Inflammatory macrophage treated with lipopolysaccharide for 1 hour (primary cell): Measurements from ENCODE around the gene ETNK2.
"Not testable (repeated sequence)": the region's sequence is repeated elsewhere in the genome, so short reads cannot be mapped to it uniquely, and the experiment has no call there.

Experiments used
- DNase-seq, 2 donors: peaks; one replicate each; pipeline ENCODE4 v3.0.0-alpha.2; 2020 to 2022

ETNK2 gene

DNA sequence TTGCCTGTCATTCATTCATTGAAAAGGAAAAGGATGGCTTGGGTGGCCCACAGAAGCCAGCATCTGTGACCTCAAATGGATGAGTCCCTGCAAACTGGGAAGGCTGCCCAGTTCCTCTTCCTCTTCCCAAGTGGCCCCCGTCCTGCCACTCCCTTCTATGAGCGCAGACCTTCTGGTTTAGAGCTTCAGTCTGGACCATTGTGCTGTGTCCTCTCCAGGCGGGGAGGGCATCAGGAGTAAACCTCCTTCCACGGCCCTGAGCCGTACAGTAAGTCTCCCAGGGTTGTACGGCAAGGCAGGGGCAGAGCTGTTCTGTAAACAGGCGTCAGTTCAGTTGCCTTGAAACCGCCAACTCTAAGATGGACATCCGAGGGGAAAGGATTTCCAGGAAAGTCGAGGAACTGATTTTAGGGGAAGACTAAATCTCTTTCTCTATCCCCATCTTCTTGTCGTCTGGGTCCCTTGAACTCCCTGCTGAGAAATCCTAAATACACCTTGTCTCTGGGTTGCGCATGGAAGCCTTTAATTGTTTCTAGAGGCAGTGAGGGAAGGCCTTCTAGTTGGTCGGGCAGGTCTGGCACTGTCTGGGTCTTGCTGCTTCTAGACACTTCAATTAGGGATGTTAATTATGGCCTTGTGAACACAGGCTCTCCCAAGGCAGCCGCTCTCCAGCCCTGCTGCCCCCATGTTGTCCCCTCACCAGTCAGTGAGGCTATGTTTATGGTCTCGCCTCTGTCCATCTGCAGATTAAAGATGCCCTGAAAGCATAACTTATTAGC, 56.8 kb downstream of the ETNK2 start:
- no peak for DNase-seq

DNA sequence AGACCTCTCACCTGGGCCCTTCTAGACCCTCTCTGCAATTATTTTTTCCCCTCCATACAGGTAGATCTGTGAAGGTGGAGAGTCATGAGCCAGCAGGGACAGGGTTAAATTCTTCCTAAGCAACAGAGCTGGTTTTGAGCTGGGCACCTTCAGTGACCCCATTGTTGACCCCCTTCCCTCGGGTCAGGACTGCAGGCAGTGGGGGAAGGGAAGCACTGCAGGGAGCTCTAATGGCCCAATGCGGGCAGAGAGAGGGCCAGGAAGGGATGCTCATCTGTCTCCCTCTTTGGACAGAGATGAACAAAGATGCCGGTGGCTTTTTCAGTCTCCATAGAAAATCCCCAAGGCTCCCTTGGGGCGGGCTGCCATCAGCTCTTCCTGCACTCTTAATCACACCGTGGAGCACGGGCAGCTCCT, 57.5 kb downstream of the ETNK2 start:
- DNase-seq: no peak

DNA sequence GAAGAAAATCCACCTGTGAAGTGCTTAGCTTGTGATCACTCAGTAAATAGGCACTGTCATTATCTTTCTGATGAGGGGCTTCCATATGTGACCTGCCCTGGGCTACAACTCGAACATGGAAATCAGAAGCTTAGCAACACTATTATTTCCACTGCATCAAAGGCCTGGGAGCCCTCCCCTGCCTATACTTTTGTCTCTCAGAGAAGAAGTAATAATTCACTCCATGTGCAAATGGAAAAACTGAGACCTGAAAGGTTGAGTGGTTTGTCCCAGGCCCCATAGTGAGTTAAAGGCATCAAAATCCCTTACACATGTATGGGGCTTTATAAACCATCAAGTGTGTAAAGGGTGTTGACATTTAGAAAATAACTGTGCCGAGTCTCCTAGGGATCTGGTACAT, 58.1 kb downstream of the ETNK2 start:
- DNase-seq: no peak

DNA sequence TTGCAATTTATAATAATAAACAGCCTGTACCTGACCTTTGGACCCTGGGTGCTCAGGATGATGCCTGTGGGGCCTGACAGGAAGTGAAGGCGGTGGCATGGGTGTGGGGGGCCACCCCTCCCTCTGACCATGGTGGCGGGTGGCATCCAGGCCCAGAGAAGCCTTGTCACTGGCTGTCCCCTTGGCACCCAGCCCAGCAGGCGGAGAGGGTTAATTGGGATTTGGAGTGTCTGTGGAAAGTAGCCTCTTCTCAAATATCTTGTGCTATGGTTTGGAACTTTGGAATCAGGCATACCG, 58.5 kb downstream of the ETNK2 start:
- no peak for DNase-seq

DNA sequence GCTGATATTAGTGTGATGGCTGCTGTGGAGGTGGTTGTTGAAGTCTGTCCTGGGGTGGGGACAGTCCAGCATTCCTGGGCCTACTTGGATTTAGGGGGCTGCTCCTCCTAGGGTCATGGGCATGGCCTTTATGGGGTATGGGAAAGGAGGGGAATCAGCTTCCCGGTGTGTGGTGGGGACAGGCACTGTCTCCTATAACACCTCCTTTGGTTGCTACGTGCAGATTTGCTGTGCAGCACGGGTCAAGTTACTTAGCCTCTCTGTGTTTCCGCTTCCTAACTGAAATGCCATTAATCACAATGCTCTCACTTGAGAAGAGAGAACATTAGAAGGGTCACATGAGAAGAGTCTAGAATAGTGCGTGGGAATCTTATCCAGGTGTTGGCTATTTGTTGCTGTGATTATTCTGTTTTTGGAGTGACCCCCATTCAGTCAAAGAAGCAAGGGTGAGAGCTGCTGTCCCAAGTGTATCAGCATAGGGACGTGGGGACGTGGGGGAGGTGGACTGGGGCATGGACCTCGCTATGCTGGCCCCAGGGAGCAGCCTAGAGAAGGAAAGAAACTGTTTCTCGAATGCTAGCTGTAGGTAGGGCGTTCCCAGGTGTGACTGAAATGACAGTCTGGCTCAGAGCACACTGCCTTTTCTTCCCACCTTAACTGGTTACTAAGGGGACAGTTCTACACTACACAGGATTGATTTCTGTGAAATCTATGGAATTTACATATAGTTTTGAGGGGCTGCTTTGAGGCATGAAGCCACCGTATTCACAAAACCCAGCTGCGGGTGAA, 59.0 kb downstream of the ETNK2 start:
- no peak for DNase-seq

DNA sequence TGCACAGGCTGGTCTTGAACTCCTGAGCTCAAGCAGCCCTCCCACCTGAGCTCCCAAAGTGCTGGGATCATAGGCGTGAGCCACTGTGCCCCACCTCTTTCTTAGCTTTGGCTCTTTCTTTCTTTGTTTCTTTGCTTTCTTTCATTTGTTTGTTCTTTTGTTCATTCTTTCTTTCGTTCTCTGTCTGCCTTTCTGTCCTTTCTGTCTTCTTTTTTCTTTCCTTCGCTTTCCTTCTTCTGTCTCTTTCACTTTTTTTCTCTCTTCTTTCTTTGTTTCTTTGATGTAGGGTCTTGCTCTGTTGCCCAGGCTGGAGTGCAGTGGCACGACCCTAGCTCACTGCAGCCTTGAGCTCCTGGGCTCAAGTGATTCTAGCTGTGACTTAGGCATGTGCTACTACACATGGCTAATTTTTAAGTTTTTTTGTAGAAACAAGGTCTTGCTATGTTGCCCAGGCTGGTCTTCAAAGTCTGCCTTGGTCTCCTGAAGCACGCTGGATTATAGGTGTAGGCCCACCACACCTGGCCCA, 60.0 kb downstream of the ETNK2 start:
- no peak for DNase-seq

DNA sequence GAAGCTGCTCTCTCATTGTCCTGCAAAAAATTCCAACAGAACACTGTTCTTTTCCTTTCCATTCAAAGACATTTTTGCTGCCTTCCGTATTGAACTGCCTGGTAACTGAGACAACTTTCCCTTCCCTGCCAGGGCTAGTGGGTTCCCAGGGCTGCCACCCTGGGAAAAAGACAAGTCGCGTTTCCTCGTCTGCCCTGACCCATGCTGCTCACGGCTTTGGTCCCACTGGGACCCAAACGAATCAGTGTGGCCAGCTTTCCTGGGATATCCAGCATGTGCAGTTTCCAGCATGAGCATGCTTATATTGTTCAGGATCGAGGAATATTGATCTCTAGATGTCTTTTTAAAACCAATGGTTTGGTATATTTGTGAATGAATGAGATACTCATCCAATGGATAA, 60.8 kb downstream of the ETNK2 start:
- no peak for DNase-seq

DNA sequence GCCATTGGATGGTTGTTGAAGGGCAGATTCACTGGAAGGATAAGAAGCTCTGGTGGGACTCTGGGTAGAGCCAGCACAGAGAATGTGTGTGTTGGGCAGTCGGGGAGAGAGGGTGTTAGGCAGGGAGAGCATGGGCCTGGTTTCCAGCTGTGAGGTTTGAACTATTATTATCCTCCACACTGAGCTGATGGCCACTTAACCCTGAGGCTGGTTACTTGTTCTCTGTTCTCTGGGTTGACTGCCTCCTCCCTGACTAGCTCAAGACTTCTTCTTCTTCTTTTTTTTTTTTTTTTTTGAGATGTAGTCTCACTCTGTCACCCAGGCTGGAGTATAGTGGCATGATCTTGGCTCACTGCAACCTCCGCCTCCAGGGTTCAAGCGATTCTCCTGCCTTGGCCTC, 61.7 kb downstream of the ETNK2 start:
- not testable (repeated sequence) for DNase-seq

DNA sequence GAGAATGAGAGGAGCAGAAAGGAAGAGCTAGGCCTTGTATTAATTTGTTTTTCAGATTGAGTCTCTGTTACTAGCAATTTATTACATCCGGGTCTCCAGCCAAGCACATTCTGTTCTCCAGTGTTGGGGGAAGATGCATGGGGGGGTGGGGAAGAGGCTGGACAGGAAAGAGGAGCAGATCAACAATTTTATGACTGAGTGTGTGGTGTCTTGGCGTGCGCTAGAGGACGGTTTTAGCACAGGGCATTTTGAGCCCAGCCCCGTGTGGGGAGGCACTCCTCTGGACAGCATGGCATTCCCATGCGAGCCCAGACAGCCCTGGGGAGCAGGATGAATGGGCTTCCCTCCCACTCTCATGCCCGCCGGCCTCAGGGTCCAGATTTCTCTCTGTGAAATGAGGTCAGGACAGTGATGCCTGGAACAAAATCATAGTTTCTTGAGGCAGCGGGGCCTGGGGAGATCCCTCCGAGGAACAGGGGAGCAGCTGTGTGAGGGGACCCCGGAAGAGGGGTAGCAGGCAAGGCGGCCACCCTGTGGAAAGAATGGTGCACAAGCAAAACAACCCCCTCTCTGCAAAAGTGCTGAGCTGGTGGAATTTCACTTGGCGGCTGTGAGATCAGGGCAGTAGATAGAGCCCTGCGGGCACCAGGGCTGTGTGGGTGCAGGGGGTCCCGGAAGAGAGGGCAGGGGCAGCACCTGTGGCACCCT, 62.6 kb downstream of the ETNK2 start:
- DNase-seq: no peak

DNA sequence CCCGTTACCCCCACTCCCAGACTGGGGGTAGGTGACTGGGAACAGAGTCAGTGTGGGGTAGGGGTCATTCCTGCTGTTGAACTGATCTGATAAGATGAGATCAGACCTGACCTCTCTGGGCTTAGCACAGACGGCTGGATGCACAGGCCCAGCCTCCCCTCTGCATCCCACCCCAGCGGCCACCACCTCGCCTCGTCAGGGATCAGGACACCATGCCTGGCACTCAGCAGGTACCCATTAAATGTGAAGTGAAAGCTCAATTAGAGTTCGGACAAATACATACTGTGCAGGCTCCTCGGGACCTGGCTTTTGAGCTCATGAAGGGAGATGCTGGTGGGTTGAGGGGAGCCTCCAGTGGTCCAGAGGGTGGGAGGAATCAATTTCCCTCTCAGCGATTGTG, 63.2 kb downstream of the ETNK2 start:
- DNase-seq: no peak

DNA sequence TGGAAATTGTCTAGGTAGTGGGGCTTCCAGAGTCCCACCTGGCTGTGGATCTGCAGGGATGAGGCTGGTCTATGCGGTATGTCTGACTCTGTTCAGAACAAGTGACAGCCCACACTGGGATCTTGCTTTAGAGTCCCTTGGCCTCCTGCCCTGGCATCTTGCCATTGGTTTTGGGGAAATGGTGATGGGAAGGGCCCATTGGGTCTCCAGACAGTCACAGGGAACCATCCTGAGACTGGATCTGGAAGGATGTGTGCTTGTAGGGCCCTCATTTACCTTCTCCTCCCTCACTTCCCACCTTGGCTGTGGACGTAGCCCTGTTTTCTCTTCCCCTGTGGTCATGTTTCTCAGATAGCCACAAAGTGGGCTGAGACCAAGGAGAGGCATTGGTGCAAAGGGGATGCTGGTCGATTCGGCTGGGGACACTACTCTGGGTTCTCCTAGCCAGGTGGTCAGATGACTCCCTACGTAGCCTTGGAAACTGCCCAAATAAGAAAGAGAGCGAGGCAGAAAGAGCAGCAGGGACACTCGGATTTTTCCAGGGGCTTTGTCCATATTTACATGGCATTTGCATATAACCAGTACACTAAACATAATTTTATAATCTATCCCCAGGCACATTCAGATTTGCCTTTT, 63.8 kb downstream of the ETNK2 start:
- DNase-seq: no peak

DNA sequence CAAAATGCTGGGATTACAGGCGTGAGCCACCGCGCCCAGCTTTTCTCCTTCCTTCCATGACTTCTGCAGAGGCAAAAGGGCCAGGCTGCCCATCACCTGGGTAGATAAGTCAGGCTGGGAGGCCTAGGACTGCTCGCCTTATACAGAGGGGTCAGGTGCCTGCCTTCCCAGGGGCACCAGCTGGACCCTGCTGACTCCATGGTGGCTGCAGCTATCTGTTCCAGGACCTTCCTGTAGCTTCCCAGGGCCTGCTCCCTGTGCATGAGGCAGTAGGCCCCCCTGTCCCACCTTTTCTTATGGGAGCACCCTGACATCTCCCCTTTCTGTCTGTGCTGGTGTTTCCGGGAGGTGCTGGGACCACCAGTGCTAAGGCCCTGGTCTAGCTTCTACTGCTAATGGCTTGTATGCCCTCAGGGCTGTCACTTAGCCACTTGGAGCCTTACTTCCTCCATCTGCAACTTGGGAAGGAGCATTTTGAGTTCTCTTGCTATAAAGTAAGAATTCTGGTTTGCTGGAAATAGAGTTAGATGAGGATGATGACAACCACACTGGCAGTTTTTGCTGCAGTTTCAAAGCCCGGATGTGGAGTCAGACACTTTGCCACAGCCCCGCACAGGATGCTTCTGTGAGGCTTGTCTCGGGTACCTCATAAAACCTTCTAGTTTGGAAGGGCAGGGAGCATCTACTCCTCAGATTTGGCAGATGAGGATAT, 64.5 kb downstream of the ETNK2 start:
- DNase-seq: no peak

DNA sequence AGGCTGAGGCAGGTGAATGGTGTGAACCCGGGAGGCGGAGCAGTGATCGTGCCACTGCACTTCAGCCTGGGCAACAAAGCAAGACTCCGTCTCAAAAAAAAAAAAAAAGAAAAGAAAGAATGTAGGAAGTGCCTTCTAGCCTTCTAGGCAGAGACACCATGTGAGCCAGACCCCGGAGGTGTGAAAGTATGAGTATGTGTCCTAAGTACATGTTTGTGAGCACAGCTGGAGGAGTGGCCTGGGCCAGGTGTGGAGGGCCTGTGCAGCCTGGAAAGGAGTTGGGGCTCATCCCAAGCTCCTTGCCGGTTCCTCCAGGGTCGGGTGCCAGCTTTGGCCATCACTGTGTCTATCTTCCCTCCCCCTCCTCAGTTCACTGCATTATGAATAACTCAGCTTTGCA, 66.0 kb downstream of the ETNK2 start:
- no peak for DNase-seq

DNA sequence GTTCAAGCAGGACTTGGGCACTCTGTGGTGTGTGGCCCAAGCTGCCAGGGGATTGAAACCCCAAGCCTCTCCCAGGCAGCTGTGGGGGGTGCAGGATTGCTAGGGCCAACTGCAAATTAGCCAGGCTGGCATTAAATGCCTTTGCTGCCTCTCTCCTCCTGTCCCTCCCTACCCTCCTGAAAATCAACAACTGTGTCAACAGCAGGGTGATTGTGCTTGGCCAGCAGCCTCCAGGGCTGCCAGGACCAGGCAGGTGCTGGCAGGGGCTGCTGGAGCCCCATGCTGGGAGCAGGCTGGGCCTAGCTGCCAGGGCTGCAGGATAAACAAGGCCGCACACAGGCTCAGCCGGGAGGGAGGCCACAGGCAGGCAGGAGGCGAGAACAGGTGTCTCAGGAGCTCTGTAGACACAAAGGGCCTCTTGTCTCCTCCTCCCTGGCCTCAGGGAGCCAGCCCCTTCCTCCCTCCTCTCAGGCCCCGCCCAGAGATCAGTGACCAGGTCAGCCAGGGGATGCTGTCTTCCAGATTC, 67.5 kb downstream of the ETNK2 start:
- DNase-seq: no peak

DNA sequence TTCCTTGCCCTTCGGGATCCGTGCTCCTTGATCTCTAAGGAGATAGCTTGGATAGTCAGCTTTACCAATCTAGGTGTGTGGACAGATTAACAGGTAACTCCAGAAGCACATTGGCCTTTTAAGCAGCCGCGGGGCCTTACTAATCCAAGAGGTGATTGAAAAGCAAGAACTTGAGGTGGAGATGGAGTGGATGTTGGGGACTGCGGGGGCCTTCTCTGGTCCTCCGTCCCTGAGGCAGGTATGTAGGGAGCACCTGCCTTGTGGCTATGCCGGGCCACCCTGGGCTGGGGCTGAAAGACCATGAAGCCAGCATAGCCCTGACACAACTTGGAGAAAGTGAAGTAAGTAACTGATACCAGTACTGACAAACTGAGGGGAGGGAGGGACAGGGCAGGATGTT, 68.4 kb downstream of the ETNK2 start:
- no peak for DNase-seq

DNA sequence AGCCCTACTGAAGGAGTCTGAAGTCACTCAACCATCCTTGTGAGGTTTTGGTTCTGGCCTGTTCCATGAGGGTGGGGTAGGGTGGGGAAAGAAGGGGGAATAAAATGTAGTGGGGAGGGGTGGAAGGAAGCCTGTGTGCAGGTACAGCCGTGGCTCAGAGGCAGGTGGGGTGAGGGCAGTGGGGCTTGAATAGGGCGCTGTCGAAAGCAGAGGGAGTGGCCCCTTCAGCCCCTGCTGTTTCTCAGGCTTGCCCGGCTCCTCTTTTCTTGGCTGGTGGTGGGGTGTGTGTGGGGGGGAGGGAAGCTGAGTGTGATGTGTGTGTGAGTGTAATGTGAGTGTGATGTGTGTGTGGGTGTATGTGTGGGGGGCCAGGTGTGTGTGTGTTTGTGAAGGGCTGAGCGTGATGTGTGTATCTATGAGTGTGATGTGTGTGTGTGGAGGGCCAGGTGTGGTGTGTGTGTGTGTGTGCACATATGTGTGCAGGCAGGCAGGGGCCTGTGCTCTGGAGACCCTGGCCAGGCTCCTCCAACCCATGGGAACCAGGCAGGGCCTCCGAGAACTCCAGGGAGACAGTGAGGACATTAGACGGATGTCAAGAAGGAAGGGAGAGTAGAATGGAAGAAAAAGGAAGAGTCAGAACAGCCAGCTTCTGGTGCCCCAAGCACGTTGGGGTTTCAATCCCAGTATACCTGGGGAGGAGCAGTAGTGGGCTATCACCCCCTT, 69.9 kb downstream of the ETNK2 start:
- no peak for DNase-seq

DNA sequence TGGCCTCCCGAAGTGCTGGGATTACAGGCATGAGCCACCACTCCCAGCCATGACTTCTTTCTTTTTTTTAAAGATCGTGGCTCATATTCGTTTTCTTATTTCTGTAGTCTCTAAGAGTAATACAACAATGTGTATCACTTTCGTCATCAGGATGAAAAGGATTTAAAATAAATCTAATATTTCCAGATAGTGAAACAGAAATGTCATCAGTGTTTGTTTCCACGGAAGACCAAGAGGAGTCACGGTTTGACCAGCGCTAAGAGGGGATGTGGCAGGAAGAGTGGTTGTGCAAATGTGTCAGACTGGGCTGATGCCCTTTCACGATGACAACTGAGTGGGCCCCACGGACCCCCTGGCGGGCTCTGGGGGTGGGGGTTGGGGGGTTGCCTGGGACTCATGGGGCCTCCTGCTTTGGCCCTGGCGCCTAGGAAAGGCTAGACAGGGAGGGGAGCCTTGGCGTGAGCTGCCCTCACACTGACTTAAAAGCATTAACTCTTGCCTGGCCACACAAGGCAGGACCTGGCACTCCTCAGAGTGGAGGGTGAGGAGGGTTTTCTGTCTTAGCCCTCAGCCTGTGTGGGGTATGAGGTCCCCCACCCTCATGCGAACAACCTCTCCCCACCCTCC, 70.6 kb downstream of the ETNK2 start:
- DNase-seq: no peak
